H9 (cell line): ENCODE results near the gene OR12D1. TPM values are rescaled to one million over a fixed set of nuclear protein-coding genes. Genes with fewer than 3 reads are reported as not detected.

Source experiments
- DNase-seq: peaks from one replicate; pipeline ENCODE4 v3.0.0-alpha.2; 2017
- H2AFZ ChIP-seq: one replicate; pipeline ENCODE4 v1.6.1; 2013; ENCODE audit warnings: mild to moderate bottlenecking, low read length, control low read depth, moderate library complexity
- H2AK5ac ChIP-seq: 2 replicates; pipeline ENCODE4 v1.6.1; 2013; ENCODE audit warnings: low read length, control low read depth, mixed read lengths; ENCODE audit not compliant: insufficient read length
- H2BK120ac ChIP-seq: one replicate; pipeline ENCODE4 v1.6.1; 2013; ENCODE audit warnings: low read depth, mild to moderate bottlenecking, low read length, control low read depth, inconsistent platforms; ENCODE audit not compliant: poor library complexity, severe bottlenecking
- H2BK12ac ChIP-seq: 2 replicates; pipeline ENCODE4 v1.6.1; 2013; ENCODE audit warnings: low read length, control low read depth, mixed read lengths, low read depth; ENCODE audit not compliant: insufficient read length
- H2BK15ac ChIP-seq: 2 replicates; pipeline ENCODE4 v1.6.1; 2013; ENCODE audit warnings: low read depth, low read length, control low read depth
- H2BK20ac ChIP-seq: one replicate; pipeline ENCODE4 v1.6.1; 2013; ENCODE audit warnings: low read depth, mild to moderate bottlenecking, low read length, control low read depth, inconsistent platforms; ENCODE audit not compliant: poor library complexity, severe bottlenecking
- H2BK5ac ChIP-seq: 2 replicates; pipeline ENCODE4 v1.6.1; 2013; ENCODE audit warnings: low read length, control low read depth, mixed read lengths; ENCODE audit not compliant: insufficient read length
- H3K14ac ChIP-seq: 2 replicates; pipeline ENCODE4 v1.6.1; 2013; ENCODE audit warnings: low read length, control low read depth; ENCODE audit not compliant: insufficient read depth
- H3K18ac ChIP-seq: 2 replicates; pipeline ENCODE4 v1.6.1; 2013; ENCODE audit warnings: low read depth, mild to moderate bottlenecking, mixed read lengths, low read length, control low read depth; ENCODE audit not compliant: insufficient read length
- H3K23ac ChIP-seq: 2 replicates; pipeline ENCODE4 v1.6.1; 2013; ENCODE audit warnings: low read length, control low read depth, mixed read lengths, low read depth; ENCODE audit not compliant: insufficient read length
- H3K23me2 ChIP-seq: 2 replicates; pipeline ENCODE4 v1.6.1; 2013; ENCODE audit warnings: low read depth, mild to moderate bottlenecking, mixed read lengths, low read length, control low read depth; ENCODE audit not compliant: insufficient read length, poor library complexity, severe bottlenecking
- H3K27ac ChIP-seq: 2 replicates; pipeline ENCODE4 v1.5.1; 2013; ENCODE audit warnings: low read length, control low read depth, mixed read lengths, low read depth; ENCODE audit not compliant: insufficient read length
- H3K27me3 ChIP-seq: 2 replicates; pipeline ENCODE4 v1.6.1; 2013; ENCODE audit warnings: low read length, control low read depth, inconsistent platforms; ENCODE audit not compliant: insufficient read depth
- H3K4ac ChIP-seq: 2 replicates; pipeline ENCODE4 v1.6.1; 2013; ENCODE audit warnings: low read depth, mild to moderate bottlenecking, control low read depth, inconsistent platforms, low read length, moderate library complexity
- H3K4me1 ChIP-seq: 2 replicates; pipeline ENCODE4 v1.6.1; 2013; ENCODE audit warnings: low read length, control low read depth, inconsistent platforms; ENCODE audit not compliant: insufficient read depth
- H3K4me2 ChIP-seq: 2 replicates; pipeline ENCODE4 v1.6.1; 2013; ENCODE audit warnings: low read length, control low read depth, mixed read lengths; ENCODE audit not compliant: insufficient read length, insufficient read depth
- H3K56ac ChIP-seq: 2 replicates; pipeline ENCODE4 v1.6.1; 2013; ENCODE audit warnings: low read depth, mild to moderate bottlenecking, mixed read lengths, low read length, control low read depth; ENCODE audit not compliant: insufficient read length
- H3K79me1 ChIP-seq: 2 replicates; pipeline ENCODE4 v1.6.1; 2013; ENCODE audit warnings: low read depth, mild to moderate bottlenecking, moderate library complexity, low read length, control low read depth, inconsistent platforms; ENCODE audit not compliant: insufficient read depth, poor library complexity, severe bottlenecking
- H3K79me2 ChIP-seq: 2 replicates; pipeline ENCODE4 v1.6.1; 2013; ENCODE audit warnings: low read length, control low read depth, inconsistent platforms; ENCODE audit not compliant: insufficient read depth
- H3K9ac ChIP-seq: 2 replicates; pipeline ENCODE4 v1.6.1; 2013; ENCODE audit warnings: low read length, control low read depth, mixed read lengths; ENCODE audit not compliant: insufficient read length; ENCODE audit errors: extremely low read depth
- H3K9me3 ChIP-seq: one replicate; pipeline ENCODE4 v1.6.1; 2013; ENCODE audit warnings: low read depth, low read length, inconsistent platforms; ENCODE audit not compliant: control insufficient read depth
- H3T11ph ChIP-seq: one replicate; pipeline ENCODE4 v1.6.1; 2013; ENCODE audit warnings: mild to moderate bottlenecking, low read length, control low read depth, inconsistent platforms
- H4K20me1 ChIP-seq: one replicate; pipeline ENCODE4 v1.6.1; 2013; ENCODE audit not compliant: control insufficient read depth, insufficient read length, insufficient read depth
- H4K5ac ChIP-seq: 2 replicates; pipeline ENCODE4 v1.6.1; 2013; ENCODE audit warnings: low read depth, mild to moderate bottlenecking, mixed read lengths, low read length, control low read depth; ENCODE audit not compliant: insufficient read length
- H4K8ac ChIP-seq: replicated peaks from 2 replicates; pipeline ENCODE4 v1.6.1; 2013; ENCODE audit warnings: low read length, control low read depth, mixed read lengths, low read depth; ENCODE audit not compliant: insufficient read length
- H4K91ac ChIP-seq: 2 replicates; pipeline ENCODE4 v1.6.1; 2013; ENCODE audit warnings: low read depth, mild to moderate bottlenecking, moderate library complexity, mixed read lengths, low read length, control low read depth; ENCODE audit not compliant: insufficient read length
- H3K27ac Mint-ChIP-seq, 3 experiments: 2 replicates in 2 of 3; 3 replicates in 1 of 3; pipeline ENCODE4 v1.8.0; 2020 to 2021; ENCODE audit warnings: mixed read lengths in 3 of 3, mild to moderate bottlenecking in 1 of 3, moderate library complexity in 1 of 3
- H3K27me3 Mint-ChIP-seq: 2 replicates; pipeline ENCODE4 v1.8.0; 2021; ENCODE audit warnings: low read depth, mild to moderate bottlenecking, moderate library complexity, mixed read lengths
- H3K36me3 Mint-ChIP-seq, 3 experiments: 2 replicates in 2 of 3; 3 replicates in 1 of 3; pipeline ENCODE4 v1.8.0; 2020 to 2021; ENCODE audit warnings: low read depth in 3 of 3, mixed read lengths in 3 of 3; ENCODE audit not compliant: insufficient read depth in 1 of 3
- H3K4me1 Mint-ChIP-seq, 2 experiments: 2 replicates each; pipeline ENCODE4 v1.8.0; 2020; ENCODE audit warnings: mixed read lengths in 2 of 2
- H3K4me3 Mint-ChIP-seq, 2 experiments: 2 replicates in 1 of 2; 3 replicates in 1 of 2; pipeline ENCODE4 v1.8.0; 2020 to 2021; ENCODE audit warnings: mild to moderate bottlenecking in 2 of 2, mixed read lengths in 2 of 2, moderate library complexity in 1 of 2
- H3K9me3 Mint-ChIP-seq, 2 experiments: 2 replicates in 1 of 2; 3 replicates in 1 of 2; pipeline ENCODE4 v1.8.0; 2020; ENCODE audit warnings: mild to moderate bottlenecking in 2 of 2, mixed read lengths in 2 of 2, moderate library complexity in 1 of 2
- long read RNA-seq: library from polyadenylated mRNA; unstranded; transcript quantifications from one replicate; pipeline ENCODE4 v2.0.0, GENCODE V29; 2020
- total RNA-seq: library from RNA; stranded (reverse); gene quantifications from 2 replicates; pipeline ENCODE4 v1.2.1, GENCODE V29; 2021
- TF ChIP-seq, protein P1 (sequence below): fragments of 200-600 bp; sonication (generic); conservative IDR thresholded peaks from 3 replicates; pipeline ENCODE4 v1.8.0; 2021; ENCODE audit warnings: antibody characterized with exemption, mild to moderate bottlenecking

Gene OR12D1
- total RNA-seq, result not detected in 2 replicates
- long read RNA-seq, result 0 reads

DNA sequence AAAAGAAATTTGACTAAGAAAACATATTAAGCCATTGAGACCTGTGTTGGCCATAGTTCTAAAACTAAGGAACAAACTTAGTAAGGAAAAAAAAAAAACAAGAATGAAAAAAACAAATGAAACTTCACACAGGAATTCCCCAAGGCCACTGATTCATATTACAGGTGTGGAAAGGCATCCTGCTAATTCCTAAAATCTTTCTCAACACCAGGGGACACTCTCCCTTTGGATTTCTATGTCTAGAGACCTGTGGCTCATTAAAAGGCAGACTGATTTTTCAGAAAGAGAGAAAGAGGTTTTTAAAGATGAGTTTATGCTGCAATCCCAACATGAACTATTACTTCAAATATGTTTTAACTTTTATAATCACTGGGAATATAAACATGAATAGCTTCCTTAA lies at the start of gene OR12D1:
Gene OR12D1 (plus strand): TSS at position 341 of the 400 bp plus-strand sequence.
- Histone ChIP-seq H4K5ac (no peak within 1 kb of the TSS), H3K18ac (no peak within 1 kb of the TSS), H2AK5ac (no peak within 1 kb of the TSS), H2BK20ac (no peak within 1 kb of the TSS), H3K79me1 (no peaks in the 10 kb centered on the region), H3K14ac (no peak within 1 kb of the TSS), H3K4me1 (no peaks in the 10 kb centered on the region), H4K8ac (no peak within 1 kb of the TSS), H3K4me2 (no peak within 1 kb of the TSS), H2BK5ac (no peak within 1 kb of the TSS), H3K27me3 (no peaks in the 10 kb centered on the region), H3K23me2 (no peaks in the 10 kb centered on the region), H3K79me2 (no peaks in the 10 kb centered on the region), H2AFZ (no peak within 1 kb of the TSS), H3K56ac (no peak within 1 kb of the TSS), H2BK15ac (no peak within 1 kb of the TSS), H3K23ac (no peak within 1 kb of the TSS), H2BK120ac (no peak within 1 kb of the TSS), H2BK12ac (no peak within 1 kb of the TSS), H4K20me1 (no peaks in the 10 kb centered on the region), H4K91ac (no peak within 1 kb of the TSS), H3T11ph (no peak within 1 kb of the TSS), H3K9me3 (no peaks in the 10 kb centered on the region), H3K4ac (no peak within 1 kb of the TSS), H3K9ac (no peak within 1 kb of the TSS), H3K27ac (no peak within 1 kb of the TSS)
- TF ChIP-seq, protein P1, sequence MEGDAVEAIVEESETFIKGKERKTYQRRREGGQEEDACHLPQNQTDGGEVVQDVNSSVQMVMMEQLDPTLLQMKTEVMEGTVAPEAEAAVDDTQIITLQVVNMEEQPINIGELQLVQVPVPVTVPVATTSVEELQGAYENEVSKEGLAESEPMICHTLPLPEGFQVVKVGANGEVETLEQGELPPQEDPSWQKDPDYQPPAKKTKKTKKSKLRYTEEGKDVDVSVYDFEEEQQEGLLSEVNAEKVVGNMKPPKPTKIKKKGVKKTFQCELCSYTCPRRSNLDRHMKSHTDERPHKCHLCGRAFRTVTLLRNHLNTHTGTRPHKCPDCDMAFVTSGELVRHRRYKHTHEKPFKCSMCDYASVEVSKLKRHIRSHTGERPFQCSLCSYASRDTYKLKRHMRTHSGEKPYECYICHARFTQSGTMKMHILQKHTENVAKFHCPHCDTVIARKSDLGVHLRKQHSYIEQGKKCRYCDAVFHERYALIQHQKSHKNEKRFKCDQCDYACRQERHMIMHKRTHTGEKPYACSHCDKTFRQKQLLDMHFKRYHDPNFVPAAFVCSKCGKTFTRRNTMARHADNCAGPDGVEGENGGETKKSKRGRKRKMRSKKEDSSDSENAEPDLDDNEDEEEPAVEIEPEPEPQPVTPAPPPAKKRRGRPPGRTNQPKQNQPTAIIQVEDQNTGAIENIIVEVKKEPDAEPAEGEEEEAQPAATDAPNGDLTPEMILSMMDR, result peak; percentile 59
- H3K27me3 Mint-ChIP-seq, result peaks cover 5% of the 10 kb centered on the region; the same call in 1 of the 2 replicates
- H3K4me1 Mint-ChIP-seq, result no peaks in the 10 kb centered on the region
- DNase-seq, result no peak
- no peak within 1 kb of the TSS for H3K27ac Mint-ChIP-seq
- peaks cover 2 to 7% of the 10 kb centered on the region in 2 experiments; a peak in 3 of 5 replicates for H3K9me3 Mint-ChIP-seq
- no peaks in the 10 kb centered on the region for H3K36me3 Mint-ChIP-seq
- no peak within 1 kb of the TSS for H3K4me3 Mint-ChIP-seq
